ENCODE data around the gene ACP5.
"Not testable (repeated sequence)": the region's sequence is repeated elsewhere in the genome, so short reads cannot be mapped to it uniquely, and the experiment has no call there.

The ACP5 gene

DNA sequence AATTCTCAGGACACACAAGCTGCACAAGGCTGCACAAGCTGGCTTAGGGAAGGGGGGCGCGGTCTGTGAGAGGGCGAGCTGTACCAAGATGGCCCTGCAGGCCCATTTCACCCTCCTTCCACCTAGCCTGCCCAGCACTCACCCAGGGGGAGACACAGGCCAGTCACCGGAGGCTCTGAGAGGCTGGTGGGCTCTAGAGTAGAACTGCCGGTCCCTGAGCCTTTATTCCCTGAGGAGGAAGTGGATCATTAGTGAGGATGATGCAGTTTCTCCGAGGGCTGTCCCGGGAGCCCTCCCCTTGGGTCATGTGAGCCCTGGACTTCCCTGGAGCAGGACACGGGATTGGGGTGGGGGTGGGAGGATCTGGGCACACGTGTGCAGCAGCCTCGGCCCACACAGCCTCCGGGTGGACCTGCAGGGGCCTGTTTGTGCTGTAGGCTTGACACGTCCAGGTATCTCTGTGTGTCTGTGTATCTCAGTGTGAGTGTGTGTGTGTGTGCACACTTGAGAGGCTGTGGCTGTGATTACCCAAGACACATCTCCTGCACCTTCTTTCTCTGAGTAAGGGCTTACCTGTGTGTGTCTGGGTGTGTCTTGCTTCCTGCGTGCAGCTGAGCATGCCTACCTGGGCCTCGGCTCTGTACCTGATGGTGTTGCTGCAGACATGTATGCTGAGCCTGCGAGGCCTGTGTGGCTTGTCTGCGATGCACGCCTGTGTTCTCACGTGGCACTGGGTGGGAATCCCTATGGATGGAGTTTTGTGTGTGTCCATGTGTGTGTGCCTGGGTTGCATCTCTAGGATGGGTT lies at the start of gene ACP5:
TSS of gene ACP5 (minus strand) at position 195 of the 807 bp plus-strand sequence. CDS start 328 bp downstream, outside the sequence.
- in situ Hi-C loops (cut with MboI; ENCODE audit: low sequenced_read_pairs) = no loop called here

DNA sequence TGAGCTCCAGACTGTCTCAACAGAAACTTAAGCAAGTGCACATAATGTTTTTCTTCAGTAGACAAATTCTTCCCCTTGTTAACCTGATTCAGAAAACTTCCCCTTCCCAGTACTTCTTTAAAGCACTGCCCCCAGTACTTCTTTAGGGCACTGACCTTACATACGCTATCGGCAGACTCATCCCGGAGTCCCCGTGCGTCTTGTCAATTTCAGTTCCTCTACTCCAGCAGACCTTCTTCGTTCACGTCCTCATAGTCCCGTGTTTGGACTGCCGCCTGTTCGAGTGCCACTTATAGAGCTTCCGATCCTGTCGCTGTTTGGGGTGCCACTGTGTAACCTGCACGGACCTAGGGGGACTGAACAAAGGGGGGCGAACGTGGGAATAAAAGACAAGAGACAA lies 48.8 kb upstream of the ACP5 start:
- in situ Hi-C loops (cut with MboI; ENCODE audit: low sequenced_read_pairs) = no loop called here

DNA sequence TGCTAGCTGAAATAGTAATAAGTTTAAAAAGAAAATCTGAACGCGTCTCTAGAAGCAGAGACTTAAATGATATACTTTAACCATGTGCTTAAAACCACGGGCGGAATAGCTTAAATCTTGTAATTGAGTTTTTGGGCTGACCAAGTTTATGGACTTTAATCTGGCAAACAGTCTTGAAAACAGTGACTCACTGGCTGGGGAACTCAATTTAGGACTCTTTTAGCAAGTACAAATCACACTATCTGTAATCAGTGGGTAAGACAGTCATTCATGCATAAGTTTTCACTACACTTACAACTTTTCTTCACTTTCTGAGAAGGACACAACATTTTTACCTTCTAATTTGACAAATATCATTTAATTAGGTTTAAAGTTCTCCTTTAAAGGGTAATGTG lies 46.6 kb upstream of the ACP5 start:
- in situ Hi-C loops (cut with MboI; ENCODE audit: low sequenced_read_pairs) = no loop called here

DNA sequence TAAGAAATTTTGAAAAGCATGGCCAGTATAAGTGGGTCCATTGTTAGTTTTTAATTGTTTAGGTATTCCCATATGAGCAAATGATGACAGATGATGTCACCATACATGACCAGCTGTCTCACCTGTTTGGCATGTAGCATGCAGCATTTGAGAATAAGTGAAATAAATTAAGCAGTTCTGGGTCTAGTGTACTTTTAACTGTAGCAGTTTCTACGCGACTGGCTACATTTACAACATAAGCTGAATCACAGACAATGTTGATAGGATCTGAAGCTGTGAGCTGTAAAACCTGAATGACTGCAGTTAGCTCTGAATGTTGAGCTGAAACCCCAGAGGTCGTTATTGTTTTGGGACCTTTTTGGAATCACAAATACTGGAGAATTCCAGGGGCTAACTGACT lies 45.0 kb upstream of the ACP5 start:
- in situ Hi-C loops (cut with MboI; ENCODE audit: low sequenced_read_pairs) = not testable (repeated sequence)

DNA sequence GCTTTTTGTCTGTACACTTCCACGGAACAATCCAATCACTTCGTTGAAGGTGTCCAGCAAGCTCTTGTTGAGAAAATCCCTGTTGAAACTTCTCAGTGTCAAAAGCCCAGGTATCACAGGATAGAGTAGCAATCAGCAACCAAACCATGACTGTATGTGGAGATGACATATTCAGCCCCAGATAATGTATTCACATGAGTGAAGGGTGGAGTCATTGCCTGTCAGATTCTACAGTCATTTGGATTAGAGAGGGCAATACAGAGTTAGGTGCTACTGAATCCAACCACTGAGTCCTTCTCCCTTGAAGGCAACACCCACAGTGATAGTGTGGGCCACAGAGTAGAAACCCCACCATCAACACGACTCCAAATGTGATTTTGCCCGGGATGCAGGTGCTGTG lies 43.1 kb upstream of the ACP5 start:
- in situ Hi-C loops (cut with MboI; ENCODE audit: low sequenced_read_pairs) = no loop called here

DNA sequence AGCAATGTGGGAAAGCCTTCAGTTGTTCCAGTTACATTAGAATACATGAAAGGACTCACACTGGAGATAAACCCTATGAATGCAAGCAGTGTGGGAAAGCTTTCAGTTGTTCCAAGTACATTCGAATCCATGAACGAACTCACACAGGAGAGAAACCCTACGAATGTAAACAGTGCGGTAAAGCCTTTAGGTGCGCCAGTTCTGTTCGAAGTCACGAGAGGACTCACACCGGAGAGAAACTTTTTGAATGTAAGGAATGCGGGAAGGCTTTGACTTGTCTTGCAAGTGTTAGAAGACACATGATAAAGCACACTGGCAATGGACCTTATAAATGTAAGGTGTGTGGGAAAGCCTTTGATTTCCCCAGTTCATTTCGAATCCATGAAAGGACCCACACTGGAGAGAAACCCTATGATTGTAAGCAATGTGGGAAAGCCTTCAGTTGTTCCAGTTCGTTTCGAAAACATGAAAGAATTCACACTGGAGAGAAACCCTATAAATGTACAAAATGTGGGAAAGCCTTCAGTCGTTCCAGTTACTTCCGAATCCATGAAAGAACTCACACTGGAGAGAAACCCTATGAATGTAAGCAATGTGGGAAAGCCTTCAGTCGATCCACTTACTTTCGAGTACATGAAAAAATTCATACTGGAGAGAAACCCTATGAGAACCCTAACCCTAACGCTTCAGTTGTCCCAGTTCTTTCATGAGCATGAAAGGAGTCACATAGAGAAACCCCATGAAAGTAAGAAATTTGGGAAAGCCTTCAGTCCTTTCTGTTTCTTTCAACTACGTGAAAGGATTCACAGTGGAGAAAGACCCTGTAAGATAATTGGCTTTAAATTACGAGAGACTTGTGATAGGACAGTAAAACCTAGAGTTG lies 40.0 kb upstream of the ACP5 start:
- in situ Hi-C loops (cut with MboI; ENCODE audit: low sequenced_read_pairs) = no loop called here

DNA sequence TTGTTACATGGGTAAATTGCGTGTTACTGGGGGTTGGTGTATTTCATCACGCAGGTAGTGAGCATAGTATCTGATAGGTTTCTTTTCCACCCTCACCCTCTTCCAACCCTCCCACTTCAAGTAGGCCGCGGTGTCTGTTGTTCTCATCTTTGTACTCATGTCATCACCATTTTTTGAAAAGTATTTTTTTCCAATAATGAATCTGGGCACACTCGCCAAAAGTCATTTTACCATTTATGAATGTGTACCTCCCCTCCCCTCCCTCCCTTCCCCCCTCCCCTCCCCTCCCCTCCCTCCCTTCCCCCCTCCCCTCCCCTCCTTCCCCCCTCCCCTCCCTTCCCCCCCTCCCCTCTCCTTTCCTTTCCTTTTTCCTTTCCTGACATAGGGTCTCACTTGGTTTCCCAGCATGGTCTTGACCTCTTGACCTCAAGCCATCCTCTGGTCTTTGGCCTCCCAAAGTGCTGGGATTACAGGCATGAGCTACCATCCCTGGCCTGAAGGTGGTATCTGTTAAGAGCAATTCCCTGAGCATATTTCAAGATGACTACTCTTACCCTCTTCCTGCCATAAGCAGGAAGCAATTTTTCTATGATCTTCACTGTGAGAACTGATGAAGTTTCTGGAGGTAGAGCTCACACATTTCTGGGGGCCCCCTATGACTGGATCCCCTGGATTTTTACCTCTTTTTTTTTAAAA lies 35.5 kb upstream of the ACP5 start:
- in situ Hi-C loops (cut with MboI; ENCODE audit: low sequenced_read_pairs) = no loop called here

DNA sequence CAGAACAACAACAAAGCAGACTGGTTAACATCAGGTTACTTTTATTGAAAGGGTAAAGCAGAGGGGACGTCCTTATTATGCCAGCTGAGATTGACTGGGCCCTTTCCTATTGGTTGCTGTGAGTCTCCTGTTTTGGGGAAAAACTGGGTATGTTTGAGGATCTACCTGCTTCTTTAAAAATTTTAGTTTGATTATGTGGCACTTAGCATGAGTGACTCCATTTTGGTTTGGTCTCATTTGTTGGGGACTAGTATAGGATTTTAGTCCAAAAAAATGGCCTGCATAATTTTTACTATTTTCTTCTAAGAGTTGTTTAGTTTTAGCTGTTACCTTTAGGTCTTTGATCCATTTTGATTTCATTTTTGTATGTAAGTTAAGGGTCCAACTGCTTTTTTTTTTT lies 34.3 kb upstream of the ACP5 start:
- in situ Hi-C loops (cut with MboI; ENCODE audit: low sequenced_read_pairs) = no loop called here

DNA sequence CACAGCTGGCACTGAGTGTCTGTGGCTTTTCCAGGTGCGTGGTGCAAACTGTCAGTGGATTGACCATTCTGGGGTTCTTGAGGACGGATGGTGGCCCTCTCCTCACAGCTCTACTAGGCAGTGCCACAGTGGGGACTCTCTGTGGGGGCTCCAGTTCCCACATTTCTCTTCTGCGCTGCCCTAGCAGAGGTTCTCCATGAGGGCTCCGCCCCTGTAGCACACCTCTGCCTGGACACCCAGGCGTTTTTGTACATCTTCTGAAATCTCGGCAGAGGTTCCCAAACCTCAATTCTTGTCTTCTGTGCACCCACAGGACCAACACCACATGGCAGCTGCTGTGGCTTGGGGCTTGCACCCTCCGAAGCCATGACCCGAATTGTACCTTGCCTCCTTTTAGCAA lies 29.0 kb upstream of the ACP5 start:
- in situ Hi-C loops (cut with MboI; ENCODE audit: low sequenced_read_pairs) = no loop called here

DNA sequence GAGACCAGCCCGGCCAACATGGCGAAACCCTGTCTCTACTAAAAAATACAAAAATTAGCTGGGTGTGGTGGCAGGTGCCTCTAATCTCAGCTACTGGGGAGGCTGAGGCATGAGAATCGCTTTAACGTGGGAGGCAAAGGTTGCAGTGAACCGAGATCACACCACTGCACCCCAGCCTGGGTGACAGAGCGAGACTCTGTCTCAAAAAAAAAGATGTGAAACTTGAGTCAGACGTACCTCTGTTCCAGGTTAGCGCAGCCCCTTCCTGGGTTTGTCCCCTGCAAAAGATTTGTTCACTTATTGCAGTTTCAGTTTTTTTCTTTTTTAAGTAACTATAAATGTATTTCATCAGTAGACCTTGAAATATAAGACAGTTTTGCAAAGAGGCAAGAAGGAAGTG lies 22.3 kb upstream of the ACP5 start:
- in situ Hi-C loops (cut with MboI; ENCODE audit: low sequenced_read_pairs) = not testable (repeated sequence)

DNA sequence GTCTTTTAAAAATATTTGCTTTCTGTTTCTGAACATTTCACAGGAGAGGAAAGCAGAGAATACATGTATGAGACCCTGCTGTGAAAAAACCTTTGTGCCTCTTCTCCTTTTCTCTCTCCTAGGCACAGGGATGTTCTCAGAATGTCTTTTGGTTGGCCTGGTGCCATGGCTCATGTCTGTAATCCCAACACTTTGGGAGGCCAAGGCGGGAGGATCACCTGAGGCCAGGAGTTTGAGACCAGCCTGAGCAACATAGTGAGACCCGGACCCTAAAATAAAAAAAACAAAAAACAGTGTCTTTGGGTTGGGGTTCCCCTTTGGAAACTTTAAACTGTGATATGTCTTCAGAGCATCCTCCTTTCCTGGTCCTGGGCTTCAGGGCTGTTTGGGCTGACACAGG lies 21.3 kb upstream of the ACP5 start:
- in situ Hi-C loops (cut with MboI; ENCODE audit: low sequenced_read_pairs) = no loop called here

DNA sequence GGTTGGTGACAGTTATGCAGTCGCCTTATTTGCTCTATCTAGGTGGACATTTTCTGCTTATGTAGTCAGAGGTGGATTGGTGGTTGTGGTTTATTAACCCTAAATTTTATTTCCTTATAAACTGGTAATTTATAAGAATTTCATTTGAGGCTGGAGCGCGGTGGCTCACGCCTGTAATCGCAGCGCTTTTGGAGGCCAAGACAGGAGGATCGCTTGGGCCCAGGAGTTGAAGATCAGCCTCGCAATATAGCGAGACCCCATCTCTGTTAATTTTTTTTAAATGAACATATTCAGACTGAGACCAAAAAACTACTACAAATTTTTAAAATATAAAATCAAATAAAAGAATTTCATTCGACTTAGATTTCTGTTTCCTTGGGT lies 20.6 kb upstream of the ACP5 start:
- in situ Hi-C loops (cut with MboI; ENCODE audit: low sequenced_read_pairs) = no loop called here

DNA sequence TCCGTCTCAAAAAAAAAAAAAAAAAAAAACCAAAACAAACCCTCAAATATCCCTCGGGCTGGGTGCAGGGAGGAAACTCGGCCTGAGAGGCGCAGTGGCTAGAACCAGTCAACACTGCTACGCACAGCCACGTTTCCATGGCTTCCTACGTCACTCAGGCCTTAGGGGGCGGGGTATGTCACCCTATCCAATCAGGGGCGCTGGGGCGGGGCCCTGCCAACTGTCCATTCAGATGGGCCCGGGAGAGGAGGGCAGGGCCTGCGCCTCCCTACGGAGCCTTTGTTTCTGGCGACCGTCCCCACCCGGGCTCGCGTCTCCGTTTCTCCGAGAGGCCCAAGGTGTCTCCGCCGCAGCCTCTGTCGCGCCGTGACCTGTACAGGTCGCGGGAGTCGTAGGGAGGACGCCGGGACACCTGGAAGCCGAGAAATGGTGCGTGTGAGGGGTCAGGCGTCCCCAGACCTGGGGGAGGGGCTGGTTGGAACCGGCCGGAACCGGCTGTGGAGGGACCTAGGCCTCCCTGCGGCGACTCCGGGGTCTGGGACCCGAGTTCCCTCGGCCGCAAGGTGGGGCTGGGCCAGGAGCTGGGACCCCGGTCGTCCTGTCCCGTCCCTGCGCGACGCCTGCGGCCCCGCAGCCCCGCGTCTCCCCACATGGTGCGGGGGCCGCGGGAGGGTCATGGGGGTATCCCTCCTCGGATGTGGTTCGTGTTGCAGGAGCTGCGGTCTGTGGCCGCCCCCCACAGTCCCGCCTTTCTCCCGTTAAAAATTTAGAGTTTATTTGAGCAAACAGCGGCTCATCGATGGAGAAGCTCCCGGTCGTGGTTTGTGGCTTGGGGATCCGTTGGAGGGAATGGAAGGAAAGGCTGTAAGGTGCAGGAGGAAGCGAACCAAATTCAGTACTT lies 20.0 kb upstream of the ACP5 start, which contains the start of gene ZNF627:
TSS of gene ZNF627 (plus strand) at position 282 of the 901 bp plus-strand sequence. CDS start at position 427, 145 bp downstream.
- in situ Hi-C loops (cut with MboI; ENCODE audit: low sequenced_read_pairs) = no loop called here

DNA sequence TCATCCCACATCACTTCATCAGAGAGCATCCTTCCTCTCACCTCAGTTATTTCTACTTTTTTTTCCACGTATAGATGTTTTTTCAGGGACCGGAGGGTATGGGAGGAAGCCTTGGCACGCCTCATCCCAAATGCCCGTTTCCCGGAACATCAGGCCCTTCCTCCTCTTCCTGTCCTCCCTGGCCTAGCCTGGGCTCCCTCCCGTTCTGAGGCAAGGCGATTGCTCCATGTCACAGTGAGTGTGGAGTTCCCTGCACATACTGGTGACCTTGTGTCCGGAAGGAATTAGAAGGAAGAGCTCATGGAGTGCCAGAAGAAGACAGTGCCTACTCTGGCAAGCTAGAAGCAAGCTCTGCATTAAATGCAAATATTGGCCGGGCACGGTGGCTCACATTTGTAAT lies 18.7 kb upstream of the ACP5 start:
- in situ Hi-C loops (cut with MboI; ENCODE audit: low sequenced_read_pairs) = no loop called here

DNA sequence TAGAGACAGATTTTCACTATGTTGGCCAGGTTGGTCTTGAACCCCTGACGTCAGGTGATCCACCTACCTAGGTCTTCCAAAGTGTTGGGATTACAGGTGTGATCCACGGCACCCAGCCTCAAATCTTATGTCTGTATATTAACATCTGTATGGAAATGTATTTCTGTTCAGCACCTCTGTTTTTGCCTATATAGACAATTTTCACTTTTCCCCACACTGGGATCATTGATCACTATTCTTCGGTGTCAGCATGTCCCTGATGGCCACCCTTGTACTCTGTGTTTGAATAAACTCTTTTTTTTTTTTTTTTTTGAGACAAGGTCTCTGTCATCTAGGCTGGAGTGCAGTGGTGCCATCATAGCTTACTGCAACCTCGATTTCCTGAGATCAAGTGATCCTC lies 16.6 kb upstream of the ACP5 start:
- in situ Hi-C loops (cut with MboI; ENCODE audit: low sequenced_read_pairs) = no loop called here

DNA sequence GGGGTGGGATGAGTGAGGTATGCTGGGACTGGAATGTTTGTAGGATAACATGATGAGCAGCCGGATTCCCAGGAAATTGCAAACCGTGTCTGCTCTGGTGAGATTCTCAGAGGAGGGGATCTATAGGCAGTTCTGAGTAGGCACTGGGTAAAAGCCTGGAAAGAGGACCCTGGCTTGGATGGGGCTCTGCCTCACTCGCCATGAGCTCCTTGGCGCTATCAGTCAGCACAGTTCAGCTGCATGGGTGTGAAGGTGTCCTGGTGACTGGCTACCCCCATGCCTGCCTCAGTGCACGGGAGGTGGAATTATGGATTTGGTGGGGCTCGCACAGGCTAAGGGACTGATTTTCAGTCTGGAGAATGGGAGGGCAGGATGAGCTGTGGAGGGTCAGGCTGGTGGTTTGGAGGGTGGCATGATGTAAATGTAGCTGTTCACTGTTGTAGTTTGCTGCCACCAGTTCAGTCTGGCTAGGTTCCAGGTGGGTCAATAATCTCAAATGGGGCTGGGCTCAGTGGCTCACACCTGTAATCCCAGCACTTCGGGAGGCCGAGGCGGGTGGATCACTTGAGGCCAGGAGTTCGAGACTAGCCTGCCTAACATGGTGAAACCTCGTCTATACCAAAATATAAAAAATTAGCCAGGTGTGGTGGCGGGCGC lies 10.7 kb upstream of the ACP5 start:
- in situ Hi-C loops (cut with MboI; ENCODE audit: low sequenced_read_pairs) = no loop called here

DNA sequence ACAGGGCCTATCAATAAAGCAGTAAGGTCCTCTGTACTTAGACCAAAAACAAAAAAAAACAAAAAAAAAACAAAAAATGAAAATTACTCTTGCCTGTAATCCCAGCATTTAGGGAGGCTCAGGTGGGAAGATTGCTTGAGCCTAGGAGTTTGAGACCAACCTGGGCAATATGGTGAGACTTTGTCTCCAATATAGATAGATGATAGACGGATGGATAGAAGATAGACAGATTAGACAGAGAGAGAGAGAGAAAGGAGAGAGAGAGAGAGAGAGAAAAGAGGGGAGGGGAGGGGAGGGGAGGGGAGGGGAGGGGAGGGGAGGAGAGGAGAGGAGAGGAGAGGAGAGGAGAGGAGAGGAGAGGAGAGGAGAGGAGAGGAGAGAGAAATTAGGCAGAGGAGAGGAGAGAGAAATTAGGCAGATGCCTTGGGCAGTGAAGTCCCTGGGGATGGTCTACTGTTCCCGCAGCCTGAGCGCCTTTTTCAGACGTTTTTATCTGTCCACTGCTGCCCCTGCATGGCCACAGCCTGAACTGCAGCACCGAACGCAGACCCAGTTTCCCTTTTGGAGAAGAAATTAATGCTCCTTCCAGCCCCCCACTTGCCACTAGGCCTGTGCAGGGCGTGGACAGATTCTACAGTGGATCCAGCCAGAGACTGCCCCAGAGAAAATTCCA lies 10.0 kb upstream of the ACP5 start:
- in situ Hi-C loops (cut with MboI; ENCODE audit: low sequenced_read_pairs) = no loop called here

DNA sequence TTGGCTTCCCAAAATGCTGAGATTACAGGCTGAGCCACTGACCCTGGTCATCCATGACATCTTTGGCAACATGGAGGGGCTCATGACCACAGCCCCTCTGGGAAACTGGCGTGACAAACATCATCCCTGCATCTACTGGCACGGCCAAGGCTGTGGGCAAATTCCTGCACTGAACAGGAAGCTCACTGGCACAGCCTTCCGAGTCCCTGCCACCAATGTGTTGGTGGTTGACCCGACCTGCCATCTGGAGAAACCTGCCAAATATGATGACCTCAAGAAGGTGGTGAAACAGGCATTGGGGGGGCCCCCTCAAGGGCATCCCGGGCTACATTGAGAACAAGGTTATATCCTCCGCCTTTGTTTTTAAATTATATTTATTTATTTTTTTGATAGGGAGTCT lies 8.9 kb upstream of the ACP5 start:
- in situ Hi-C loops (cut with MboI; ENCODE audit: low sequenced_read_pairs) = no loop called here

DNA sequence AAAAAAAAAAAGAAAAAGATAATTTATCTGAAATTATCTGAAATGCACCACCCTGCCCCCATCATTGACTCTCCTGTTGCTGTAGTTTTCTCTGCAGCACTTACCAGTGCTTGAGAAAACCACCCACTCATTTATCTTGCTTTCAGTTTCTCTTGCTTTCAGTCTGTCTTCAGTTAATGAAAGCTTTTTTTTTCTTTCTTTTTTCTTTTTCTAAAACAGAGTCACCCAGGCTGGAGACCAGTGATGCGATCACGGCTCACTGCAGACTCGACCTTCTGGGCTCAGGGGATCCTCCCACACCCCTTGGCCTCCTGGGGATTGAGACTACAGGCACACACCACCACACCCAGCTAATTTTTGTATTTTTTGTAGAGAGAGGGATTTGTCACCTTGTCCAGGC lies 4.3 kb upstream of the ACP5 start:
- in situ Hi-C loops (cut with MboI; ENCODE audit: low sequenced_read_pairs) = no loop called here
